K562 (cell line): Measurements from ENCODE around the gene NAV2. TPM values are rescaled to one million over a fixed set of nuclear protein-coding genes. Genes with fewer than 3 reads are reported as not detected.

Experiments
- ATAC-seq: fragments of 200-7000 bp; cut with Tn5 transposase; 3 replicates; pipeline ENCODE4 v1.9.1; 2020; ENCODE audit warnings: moderate library complexity
- BruUV-seq: library from RNA; stranded (reverse); fragments of 400-500 nt; replicated peaks from 2 replicates; lab custom pipeline; 2021; lab: Mats Ljungman, UMichigan
- CTCF ChIA-PET: fragments of 300-600 bp; formaldehyde crosslinking; extraction: SDS; loops from one replicate; lab custom pipeline; 2021; ENCODE audit warnings: low intra/inter-chr PET ratio; lab: Yijun Ruan, JAX
- POLR2A ChIA-PET: fragments of 300-600, 350-650 bp; sonication (Branson Sonifier 250); formaldehyde crosslinking; extraction: SDS; loops from one replicate; lab custom pipeline; 2021; ENCODE audit warnings: antibody characterized with exemption, inconsistent platforms; lab: Yijun Ruan, JAX
- DNase-seq, 4 experiments: peaks; one replicate each; pipeline versions ENCODE4 v3.0.0 to v3.0.0-alpha.2; 2011 to 2018; ENCODE audit warnings: low spot score in 3 of 4, mixed read lengths in 3 of 4; ENCODE audit errors: extremely low read depth in 1 of 4
- FAIRE-seq: peaks from 2 replicates; lab custom pipeline; 2011; peaks lifted over from hg19 to GRCh38; lab: Jason Lieb, UNC
- H2AFZ ChIP-seq: 2 replicates; pipeline ENCODE4 v1.6.0; 2011; ENCODE audit warnings: low read depth, low read length, control low read depth, inconsistent platforms
- H3K27ac ChIP-seq: fragments of 200-600 bp; 3 replicates; pipeline ENCODE4 v1.8.0; 2011; ENCODE audit warnings: low read depth, mild to moderate bottlenecking, control low read depth, inconsistent platforms, low read length, moderate library complexity, mixed read lengths; ENCODE audit errors: extremely low read depth
- H3K27me3 ChIP-seq, 2 experiments: fragments of 300-600 bp in 1 of 2; 2 replicates in 1 of 2; 3 replicates in 1 of 2; pipeline versions ENCODE4 v1.6.0 to v1.8.0; 2011; ENCODE audit warnings: inconsistent platforms in 2 of 2, low read length in 2 of 2, mild to moderate bottlenecking in 1 of 2, mixed read lengths in 1 of 2, moderate library complexity in 1 of 2; ENCODE audit not compliant: control insufficient read depth in 2 of 2, insufficient read depth in 2 of 2
- H3K36me3 ChIP-seq: fragments of 300-600 bp; 3 replicates; pipeline ENCODE4 v1.8.0; 2011; ENCODE audit warnings: mild to moderate bottlenecking, low read length, inconsistent platforms; ENCODE audit not compliant: control insufficient read depth, insufficient read depth
- H3K4me1 ChIP-seq, 2 experiments: fragments of 200-600 bp in 1 of 2; replicated peaks in 1 of 2; 2 replicates in 1 of 2; 3 replicates in 1 of 2; pipeline versions ENCODE4 v1.5.1 to v1.8.0; 2011; ENCODE audit warnings: inconsistent platforms in 2 of 2, low read length in 2 of 2, mild to moderate bottlenecking in 1 of 2, mixed read lengths in 1 of 2, moderate library complexity in 1 of 2; ENCODE audit not compliant: control insufficient read depth in 2 of 2, insufficient read depth in 2 of 2
- H3K4me2 ChIP-seq: 2 replicates; pipeline ENCODE4 v1.6.1; 2011; ENCODE audit warnings: low read length, control low read depth, inconsistent platforms, mixed read lengths; ENCODE audit not compliant: insufficient read depth
- H3K4me3 ChIP-seq: fragments of 200-600 bp; sonication (generic), shearing (Covaris generic); 2 replicates; pipeline ENCODE4 v1.5.1; 2016; ENCODE audit warnings: control low read depth, inconsistent platforms
- H3K79me2 ChIP-seq: fragments of 200-600 bp; 3 replicates; pipeline ENCODE4 v1.8.0; 2011; ENCODE audit warnings: low read length, inconsistent platforms; ENCODE audit not compliant: control insufficient read depth, insufficient read depth
- H3K9ac ChIP-seq, 2 experiments: 2 replicates each; pipeline versions ENCODE4 v1.6.0 to v1.6.1; 2011; ENCODE audit warnings: low read depth in 2 of 2, low read length in 2 of 2, control low read depth in 1 of 2, inconsistent platforms in 1 of 2, mild to moderate bottlenecking in 1 of 2, mixed read lengths in 1 of 2; ENCODE audit not compliant: insufficient read depth in 1 of 2
- H3K9me1 ChIP-seq: one replicate; pipeline ENCODE4 v1.6.0; 2011; ENCODE audit warnings: inconsistent platforms, mild to moderate bottlenecking, low read length, moderate library complexity; ENCODE audit not compliant: control insufficient read depth, insufficient read depth
- H3K9me3 ChIP-seq: replicated peaks from 2 replicates; pipeline ENCODE4 v1.5.1; 2011; ENCODE audit warnings: low read depth, low read length, inconsistent platforms; ENCODE audit not compliant: control insufficient read depth, insufficient read depth
- H4K20me1 ChIP-seq: replicated peaks from 2 replicates; pipeline ENCODE4 v1.6.1; 2011; ENCODE audit warnings: low read length, inconsistent platforms, mixed read lengths; ENCODE audit not compliant: control insufficient read depth, insufficient read depth
- FOXJ2 ChIP-seq: fragments of 200-800 bp; sonication (Bioruptor generic); IDR thresholded peaks from 2 replicates; pipeline ENCODE4 v1.6.1; 2016; ENCODE audit warnings: missing genetic modification characterization, missing compliant biosample characterization
- HNRNPL ChIP-seq: fragments of 200-400 bp; formaldehyde crosslinking; IDR thresholded peaks from 2 replicates; pipeline ENCODE4 v1.6.1; 2017; ENCODE audit warnings: low read depth, mild to moderate bottlenecking, low read length
- PKNOX1 ChIP-seq: fragments of 450-650 bp; IDR thresholded peaks from 2 replicates; pipeline ENCODE4 v1.6.1; 2016
- TFE3 ChIP-seq: fragments of 450-650 bp; formaldehyde crosslinking; IDR thresholded peaks from 2 replicates; pipeline ENCODE4 v1.4.0; 2020; ENCODE audit warnings: mild to moderate bottlenecking, mixed read lengths
- ZBTB11 ChIP-seq, 3 experiments: fragments of 200-800 bp in 1 of 3; fragments of 250-450 bp in 1 of 3; fragments of 450-650 bp in 1 of 3; sonication (Bioruptor Pico) in 1 of 3; sonication (Bioruptor generic) in 1 of 3; formaldehyde crosslinking in 1 of 3; IDR thresholded peaks; 2 replicates each; pipeline versions ENCODE4 v1.6.1 to v1.8.0; 2016 to 2022; ENCODE audit warnings: mild to moderate bottlenecking in 2 of 3, missing genetic modification characterization in 2 of 3, missing compliant biosample characterization in 1 of 3, moderate library complexity in 1 of 3
- ZFX ChIP-seq: sonication (generic); formaldehyde crosslinking; IDR thresholded peaks from 2 replicates; pipeline ENCODE4 v1.8.0; 2022; ENCODE audit warnings: mild to moderate bottlenecking, missing genetic modification reagents, moderate library complexity
- ZNF212 ChIP-seq: fragments of 450-650 bp; formaldehyde crosslinking; IDR thresholded peaks from 2 replicates; pipeline ENCODE4 v1.4.0; 2020; ENCODE audit warnings: mild to moderate bottlenecking
- WGBS: fragments of 100-300 bp; shearing (Covaris generic); methylation state at CpG from one replicate; pipeline ENCODE4 v1.1.6; 2016; ENCODE audit warnings: low coverage, mixed read lengths; ENCODE audit not compliant: insufficient coverage; ENCODE audit errors: missing lambda C conversion rate; 5-methylcytosine and 5-hydroxymethylcytosine counted together
- in situ Hi-C: fragments of 300-500 bp; cut with MboI; formaldehyde crosslinking; loops from 4 replicates; pipeline ENCODE4 v1.15.0; 2018; ENCODE audit warnings: inconsistent platforms, mixed read lengths
- intact Hi-C: fragments of 100-400 bp; cut with micrococcal nuclease; formaldehyde crosslinking; loops from 2 replicates; pipeline ENCODE4 v1.14.2; 2022
- polyA plus RNA-seq, 8 experiments: library from polyadenylated mRNA; depleted of rRNA in 4 of 8; stranded (reverse) in 5 of 8; unstranded in 3 of 8; fragments of >200 nt; fragmentation: Nextera tagmentation in 2 of 8; fragmentation: Illumina TruSeq in 1 of 8; extraction: Ambion mirVana in 2 of 8; extraction: Trizol in 1 of 8; gene quantifications; 2 replicates each; pipeline versions ENCODE4 v1.2.1 to v1.2.3, GENCODE V29; 2011 to 2014; ENCODE audit warnings: inconsistent platforms in 1 of 8, missing spikeins in 1 of 8
- total RNA-seq, 7 experiments: library from RNA; depleted of rRNA in 6 of 7; stranded (reverse); fragments of >200 nt in 6 of 7; fragmentation: Illumina TruSeq in 2 of 7; extraction: Trizol in 2 of 7; gene quantifications; 2 replicates each; pipeline versions ENCODE4 v1.2.1 to v1.2.3, GENCODE V29; 2011 to 2021; ENCODE audit warnings: low replicate concordance in 1 of 7

The NAV2 gene
- total and polyA plus RNA-seq, 9 of the 15 experiments (the other 6 are each of a cell fraction or from before 2014, with no cell fraction given) = 0.03 to 0.35 (median 0.05) TPM

- Histone ChIP-seq H3K4me2 (no peak overlapping the region), H3K79me2 (no peaks in the 10 kb centered on the region), H3K27me3 (peaks cover 0 to 10% of the 10 kb centered on the region in 2 experiments; a peak in 3 of 5 replicates), H4K20me1 (no peaks in the 10 kb centered on the region), H2AFZ (no peak overlapping the region), H3K36me3 (no peaks in the 10 kb centered on the region), H3K9me3 (no peaks in the 10 kb centered on the region), H3K4me1 (no peaks in the 10 kb centered on the region; a peak in 1 of 5 replicates), H3K9ac (no peak overlapping the region), H3K4me3 (no peak overlapping the region), H3K27ac (no peak overlapping the region), H3K9me1 (no peaks in the 10 kb centered on the region)
- no peak for DNase-seq
- 24% methylated on average over 3 of the region's 3 CpGs for WGBS
- ChIA-PET CTCF (no interaction called here), POLR2A (no interaction called here)
- BruUV-seq = no TSS peak
- FAIRE-seq = no peak
- in situ Hi-C loops = no loop called here
- intact Hi-C loops = no loop called here
- ATAC-seq = no peak
- no peak for TF ChIP-seq PKNOX1
- TF ChIP-seq ZFX = no peak
- TF ChIP-seq HNRNPL = no peak
- TF ChIP-seq FOXJ2 (tag) = no peak
- TF ChIP-seq TFE3 (CRISPR knock-in tag) = no peak
- TF ChIP-seq ZNF212 (CRISPR knock-in tag) = no peak
- TF ChIP-seq ZBTB11 (CRISPR knock-in tag; IDR thresholded peaks at IDR 0.05) = no peak
These were observed 307.6 kb downstream of the NAV2 start for GRCh38 chr11:20020198-20020597.
